ENCODE data around the gene NAA20. TPM values are rescaled to one million over a fixed set of nuclear protein-coding genes. Genes with fewer than 3 reads are reported as not detected.

Gene NAA20, protein sequence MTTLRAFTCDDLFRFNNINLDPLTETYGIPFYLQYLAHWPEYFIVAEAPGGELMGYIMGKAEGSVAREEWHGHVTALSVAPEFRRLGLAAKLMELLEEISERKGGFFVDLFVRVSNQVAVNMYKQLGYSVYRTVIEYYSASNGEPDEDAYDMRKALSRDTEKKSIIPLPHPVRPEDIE
- 77.5 and 81.5 TPM in 2 replicates for total RNA-seq (2022)
- percentile 92 among the genes with signal in this experiment for Bru-seq, nascent RNA
- percentile 92 among the genes with signal in this experiment for BruChase-seq, experiment 1, labeled RNA remaining after a 2-hour chase
- percentile 94 among the genes with signal in this experiment for BruChase-seq, experiment 2, labeled RNA remaining after a 6-hour chase
- long read RNA-seq, transcript NAA20-202 (6 exons, 1,260 nt), result major isoform, 138 of 154 reads
- long read RNA-seq, partial matches to known transcripts, result 1 of 154 reads
- long read RNA-seq, other reads (novel, unspliced or antisense), result 11 of 154 reads

DNA sequence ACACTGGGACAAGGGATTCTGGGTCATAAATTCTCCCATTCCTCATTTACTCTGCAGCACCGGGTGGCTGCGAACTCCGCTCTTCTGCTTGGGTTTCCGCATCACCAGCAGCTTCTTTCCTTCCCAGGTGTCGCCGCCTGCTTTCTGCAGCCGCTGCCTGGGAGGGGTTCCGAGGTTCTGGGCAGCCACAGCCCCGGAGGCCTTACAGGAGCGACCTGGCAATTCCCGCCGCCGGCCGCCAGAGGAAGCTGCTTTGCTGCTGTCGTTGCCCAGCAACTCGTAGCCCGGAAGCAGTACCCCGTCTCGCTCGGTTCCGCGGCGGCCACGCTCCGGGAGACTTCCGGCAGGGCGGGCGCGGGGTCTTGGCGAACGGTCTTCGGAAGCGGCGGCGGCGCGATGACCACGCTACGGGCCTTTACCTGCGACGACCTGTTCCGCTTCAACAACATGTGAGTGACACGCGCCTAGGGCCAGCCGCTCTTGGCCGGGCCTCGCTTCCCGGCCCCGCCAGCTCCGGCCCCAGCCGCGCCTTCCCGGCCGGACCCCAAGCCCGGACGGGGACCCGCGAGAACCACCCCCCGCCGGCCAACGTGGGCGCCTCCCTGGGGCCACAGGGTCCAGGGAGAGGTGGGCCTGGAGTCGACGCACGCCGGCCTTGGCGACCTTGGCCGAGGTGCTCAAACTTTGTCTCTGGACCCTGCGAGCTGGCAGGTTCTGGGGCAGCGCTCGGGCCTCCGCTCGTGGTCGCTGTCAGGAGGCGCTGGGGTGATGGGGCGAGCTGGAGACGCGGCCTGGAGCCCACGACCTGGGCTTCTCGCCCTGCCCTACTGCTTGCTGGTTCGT is at the start of gene NAA20:
NAA20 (plus strand) TSS at position 362 of the 843 bp plus-strand sequence; CDS start at position 397, 35 bp downstream.
- H3K4me1 Mint-ChIP-seq (ENCODE audit: low read depth, unreplicated experiment), result peaks cover 14% of the 10 kb centered on the region
- DNase-seq, result peak; percentile 97
- no TSS peak for BruUV-seq (replicated peaks)
- H3K9me3 Mint-ChIP-seq (ENCODE audit: unreplicated experiment), result no peaks in the 10 kb centered on the region
- no peaks in the 10 kb centered on the region for H3K27me3 Mint-ChIP-seq (ENCODE audit: insufficient read depth, unreplicated experiment)
- POLR2A ChIA-PET, result interaction anchor here (0.6 to 2.2 kb wide), 4 partner anchors 35 to 132 kb away, joined by 3 to 12 read pairs (median 5); partner anchors contain the start of genes CFAP61 and CRNKL1
- H3K4me3 Mint-ChIP-seq (ENCODE audit: unreplicated experiment), result peak within 1 kb of the TSS; percentile 90
- TF ChIP-seq, protein P1, sequence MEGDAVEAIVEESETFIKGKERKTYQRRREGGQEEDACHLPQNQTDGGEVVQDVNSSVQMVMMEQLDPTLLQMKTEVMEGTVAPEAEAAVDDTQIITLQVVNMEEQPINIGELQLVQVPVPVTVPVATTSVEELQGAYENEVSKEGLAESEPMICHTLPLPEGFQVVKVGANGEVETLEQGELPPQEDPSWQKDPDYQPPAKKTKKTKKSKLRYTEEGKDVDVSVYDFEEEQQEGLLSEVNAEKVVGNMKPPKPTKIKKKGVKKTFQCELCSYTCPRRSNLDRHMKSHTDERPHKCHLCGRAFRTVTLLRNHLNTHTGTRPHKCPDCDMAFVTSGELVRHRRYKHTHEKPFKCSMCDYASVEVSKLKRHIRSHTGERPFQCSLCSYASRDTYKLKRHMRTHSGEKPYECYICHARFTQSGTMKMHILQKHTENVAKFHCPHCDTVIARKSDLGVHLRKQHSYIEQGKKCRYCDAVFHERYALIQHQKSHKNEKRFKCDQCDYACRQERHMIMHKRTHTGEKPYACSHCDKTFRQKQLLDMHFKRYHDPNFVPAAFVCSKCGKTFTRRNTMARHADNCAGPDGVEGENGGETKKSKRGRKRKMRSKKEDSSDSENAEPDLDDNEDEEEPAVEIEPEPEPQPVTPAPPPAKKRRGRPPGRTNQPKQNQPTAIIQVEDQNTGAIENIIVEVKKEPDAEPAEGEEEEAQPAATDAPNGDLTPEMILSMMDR (IDR thresholded peaks at IDR 0.05; ENCODE audit: insufficient read depth in 1 of 2, low read depth in 1 of 2, low read length in 1 of 2, severe bottlenecking in 1 of 2, unreplicated experiment in 1 of 2), result peak; percentile 60 to 88
- H3K27me3 ChIP-seq (replicated peaks; ENCODE audit: control insufficient read depth, insufficient read depth, low read length), result no peaks in the 10 kb centered on the region
- H3K4me1 ChIP-seq, result peaks cover 21% of the 10 kb centered on the region
- peak within 1 kb of the TSS; percentile 94 for H3K27ac Mint-ChIP-seq (ENCODE audit: unreplicated experiment)
- no peaks in the 10 kb centered on the region for H3K36me3 ChIP-seq (ENCODE audit: control insufficient read depth, insufficient read depth, low read length)
- H3K9me3 ChIP-seq, result no peaks in the 10 kb centered on the region
- CTCF ChIA-PET, result interaction anchor here (0.5 to 3.1 kb wide), 6 partner anchors 25 to 641 kb away, joined by 3 to 17 read pairs (median 4); partner anchors contain the start of genes CFAP61 and CRNKL1
- peaks cover 33% of the 10 kb centered on the region for H3K36me3 Mint-ChIP-seq (ENCODE audit: insufficient read depth, unreplicated experiment)
- intact Hi-C loops (cut with micrococcal nuclease; ENCODE audit: unreplicated experiment), result loop anchor here (5.0 kb wide), 1 partner anchor 230 kb away; no protein-coding TSS in a partner anchor
- H3K4me3 ChIP-seq (ENCODE audit: low read depth, low read length), result peak within 1 kb of the TSS; percentile 83

- no peaks in the 10 kb centered on the region for H3K9me3 ChIP-seq
- no peaks in the 10 kb centered on the region for H3K36me3 ChIP-seq (ENCODE audit: control insufficient read depth, insufficient read depth, low read length)
- H3K27me3 ChIP-seq (replicated peaks; ENCODE audit: control insufficient read depth, insufficient read depth, low read length), result no peaks in the 10 kb centered on the region
- POLR2A ChIA-PET, result no interaction called here
- no TSS peak for BruUV-seq (replicated peaks)
- Mint-ChIP-seq H3K27me3 (ENCODE audit: insufficient read depth, unreplicated experiment) (no peaks in the 10 kb centered on the region), H3K4me1 (ENCODE audit: low read depth, unreplicated experiment) (peaks cover 41% of the 10 kb centered on the region), H3K4me3 (ENCODE audit: unreplicated experiment) (no peak overlapping the region), H3K9me3 (ENCODE audit: unreplicated experiment) (no peaks in the 10 kb centered on the region), H3K36me3 (ENCODE audit: insufficient read depth, unreplicated experiment) (no peaks in the 10 kb centered on the region), H3K27ac (ENCODE audit: unreplicated experiment) (no peak overlapping the region)
- intact Hi-C loops (cut with micrococcal nuclease; ENCODE audit: unreplicated experiment), result no loop called here
- DNase-seq, result no peak
- no peak overlapping the region for H3K4me3 ChIP-seq (ENCODE audit: low read depth, low read length)
- CTCF ChIA-PET, result no interaction called here
- TF ChIP-seq, protein P1 (IDR thresholded peaks at IDR 0.05; ENCODE audit: insufficient read depth in 1 of 2, low read depth in 1 of 2, low read length in 1 of 2, severe bottlenecking in 1 of 2, unreplicated experiment in 1 of 2), result no peak
- H3K4me1 ChIP-seq, result peaks cover 42% of the 10 kb centered on the region
These were observed 49.7 kb upstream of the NAA20 start for GRCh38 chr20:19967445-19967844.

- POLR2A ChIA-PET, result no interaction called here
- intact Hi-C loops (cut with micrococcal nuclease; ENCODE audit: unreplicated experiment), result no loop called here
- Mint-ChIP-seq H3K36me3 (ENCODE audit: insufficient read depth, unreplicated experiment) (peaks cover 3% of the 10 kb centered on the region), H3K9me3 (ENCODE audit: unreplicated experiment) (no peaks in the 10 kb centered on the region), H3K27ac (ENCODE audit: unreplicated experiment) (peak overlapping the region; percentile 17), H3K4me3 (ENCODE audit: unreplicated experiment) (no peak overlapping the region), H3K4me1 (ENCODE audit: low read depth, unreplicated experiment) (peaks cover 47% of the 10 kb centered on the region), H3K27me3 (ENCODE audit: insufficient read depth, unreplicated experiment) (no peaks in the 10 kb centered on the region)
- peaks cover 39% of the 10 kb centered on the region for H3K4me1 ChIP-seq
- CTCF ChIA-PET, result no interaction called here
- H3K9me3 ChIP-seq, result no peaks in the 10 kb centered on the region
- TF ChIP-seq, protein P1 (IDR thresholded peaks at IDR 0.05; ENCODE audit: insufficient read depth in 1 of 2, low read depth in 1 of 2, low read length in 1 of 2, severe bottlenecking in 1 of 2, unreplicated experiment in 1 of 2), result no peak
- no peaks in the 10 kb centered on the region for H3K27me3 ChIP-seq (replicated peaks; ENCODE audit: control insufficient read depth, insufficient read depth, low read length)
- BruUV-seq (replicated peaks), result no TSS peak
- H3K36me3 ChIP-seq (ENCODE audit: control insufficient read depth, insufficient read depth, low read length), result no peaks in the 10 kb centered on the region
- no peak for DNase-seq
- no peak overlapping the region for H3K4me3 ChIP-seq (ENCODE audit: low read depth, low read length)
These were observed 49.1 kb upstream of the NAA20 start for GRCh38 chr20:19968028-19968427.
